WERI-Rb-1 (cell line): ENCODE measurements around the gene LHPP.

ENCODE experiments used
- DNase-seq: peaks from one replicate; pipeline ENCODE4 v3.0.0-alpha.2; 2020
- H3K27ac ChIP-seq: fragments of 250-450 bp; sonication (Bioruptor Pico); 2 replicates; pipeline ENCODE4 v1.5.1; 2020; ENCODE audit warnings: mild to moderate bottlenecking, moderate library complexity
- H3K27me3 ChIP-seq: fragments of 250-450 bp; sonication (Bioruptor Pico); 2 replicates; pipeline ENCODE4 v1.5.1; 2021; ENCODE audit warnings: mild to moderate bottlenecking, low read depth, moderate library complexity; ENCODE audit not compliant: insufficient read depth, severe bottlenecking
- H3K36me3 ChIP-seq: fragments of 250-450 bp; sonication (Bioruptor Pico); 2 replicates; pipeline ENCODE4 v1.5.1; 2020; ENCODE audit warnings: mild to moderate bottlenecking, moderate library complexity
- H3K4me3 ChIP-seq: 2 replicates; pipeline ENCODE4 v1.5.1; 2011; ENCODE audit warnings: low read depth, mild to moderate bottlenecking, control low read depth, low read length
- H3K9me3 ChIP-seq: fragments of 250-450 bp; sonication (Bioruptor Pico); 2 replicates; pipeline ENCODE4 v1.5.1; 2021; ENCODE audit warnings: mild to moderate bottlenecking, moderate library complexity; ENCODE audit not compliant: severe bottlenecking
- CTCF ChIP-seq: IDR thresholded peaks from 2 replicates; pipeline ENCODE4 v1.5.1; 2011; ENCODE audit warnings: low read depth, mild to moderate bottlenecking, control low read depth, inconsistent platforms, low read length

Gene LHPP

GRCh38 chr10:124632064-124632531 is 170.5 kb downstream of the LHPP start:
- H3K9me3 ChIP-seq: no peaks in the 10 kb centered on the region
- H3K27me3 ChIP-seq: no peaks in the 10 kb centered on the region
- H3K36me3 ChIP-seq: peaks cover 5% of the 10 kb centered on the region
- peak; percentile 84 for TF ChIP-seq CTCF
- H3K4me3 ChIP-seq: no peak overlapping the region
- DNase-seq: peak; percentile 74
- peak overlapping the region; percentile 50 for H3K27ac ChIP-seq

DNA sequence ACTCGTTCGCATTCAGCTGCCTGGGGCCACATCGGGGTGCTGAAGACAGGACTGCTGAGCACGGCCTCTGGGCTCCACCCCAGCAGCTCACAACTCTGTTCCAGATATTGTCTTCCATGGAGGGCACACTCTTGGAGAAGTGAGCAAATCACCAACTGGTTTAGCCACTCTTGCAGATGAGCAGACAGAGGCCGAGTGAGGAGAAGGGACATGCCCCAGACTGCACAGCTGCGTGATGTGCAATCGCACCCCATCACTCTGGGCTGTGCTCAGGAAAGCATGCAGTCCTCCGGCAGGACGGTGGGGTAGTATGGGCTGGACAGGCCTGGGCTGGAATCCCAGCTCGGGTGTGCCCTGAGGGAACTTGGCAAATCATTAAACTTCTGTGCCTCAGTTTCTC is 170.9 kb downstream of the LHPP start:
- H3K9me3 ChIP-seq: no peaks in the 10 kb centered on the region
- no peak overlapping the region for H3K4me3 ChIP-seq
- no peak for TF ChIP-seq CTCF
- DNase-seq: no peak
- no peaks in the 10 kb centered on the region for H3K27me3 ChIP-seq
- peaks cover 5% of the 10 kb centered on the region for H3K36me3 ChIP-seq
- peak overlapping the region; percentile 50 for H3K27ac ChIP-seq

DNA sequence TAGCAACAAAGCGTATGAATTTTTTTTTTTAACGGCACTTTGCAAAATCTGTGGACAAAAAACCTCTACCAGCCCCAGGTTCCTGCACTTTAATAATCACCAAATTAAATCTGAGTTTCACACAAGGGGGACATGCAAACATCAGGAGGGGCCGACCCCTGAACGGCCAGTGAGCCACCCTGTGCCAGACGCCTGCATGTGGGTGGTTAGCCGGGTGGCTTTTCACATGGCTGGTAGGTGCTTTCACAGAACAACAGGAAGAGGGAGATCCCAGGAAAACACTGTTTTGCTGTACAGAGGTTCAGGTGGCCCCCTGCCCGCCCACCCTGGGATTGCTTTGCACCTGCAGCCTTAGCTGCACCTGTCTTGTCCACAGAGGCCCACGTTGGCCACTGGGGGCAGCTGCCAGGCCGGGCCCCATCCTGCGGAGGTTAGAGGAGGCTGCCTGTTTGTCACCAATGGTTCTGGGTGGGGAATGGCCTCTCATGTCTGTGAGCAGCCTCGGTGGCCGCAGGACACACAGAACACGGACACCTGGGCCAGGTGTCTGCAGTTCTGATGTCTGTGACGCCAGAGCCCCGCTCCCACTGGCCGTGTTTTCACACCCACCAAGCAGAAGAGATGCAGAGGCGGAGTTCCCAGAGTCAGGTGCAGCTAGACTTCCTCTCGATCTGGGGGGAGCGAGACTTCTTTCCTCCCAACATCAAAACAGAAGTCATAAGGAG is 174.8 kb downstream of the LHPP start:
- Histone ChIP-seq H3K9me3 (no peaks in the 10 kb centered on the region), H3K4me3 (no peak overlapping the region), H3K27me3 (no peaks in the 10 kb centered on the region), H3K36me3 (peaks cover 8% of the 10 kb centered on the region), H3K27ac (no peak overlapping the region)
- TF ChIP-seq CTCF: peak; percentile 38
- DNase-seq: no peak

DNA sequence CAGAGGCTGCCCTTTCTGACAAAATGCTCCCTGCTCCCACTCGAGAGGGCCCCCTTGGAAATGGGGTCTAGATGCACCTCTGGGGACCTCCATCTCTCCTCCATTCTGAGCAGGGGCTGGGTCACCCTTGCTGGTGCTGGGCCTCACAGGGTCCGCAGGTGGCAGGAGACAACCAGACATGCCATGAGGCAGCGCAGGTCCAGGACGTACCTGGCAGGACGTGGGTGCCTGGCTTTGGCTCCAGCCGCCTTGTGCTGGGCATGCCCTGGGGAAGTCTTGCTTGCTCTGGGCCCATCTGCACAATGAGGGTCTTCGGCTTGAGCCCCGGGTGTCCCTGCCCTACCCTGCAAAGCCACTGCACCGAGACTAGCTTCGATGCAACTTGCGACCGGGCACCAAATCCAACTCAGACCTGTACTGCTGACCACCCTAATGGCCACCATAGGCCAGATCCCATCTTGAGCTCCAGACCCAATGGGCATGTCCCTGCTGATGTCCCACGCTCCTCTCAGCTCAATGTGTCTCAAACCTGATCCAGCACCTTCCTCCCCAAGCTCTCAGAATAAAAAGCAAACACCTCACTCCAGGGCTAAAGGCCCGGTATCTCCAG is 175.6 kb downstream of the LHPP start:
- Histone ChIP-seq H3K27me3 (no peaks in the 10 kb centered on the region), H3K27ac (no peak overlapping the region), H3K9me3 (no peaks in the 10 kb centered on the region), H3K4me3 (no peak overlapping the region), H3K36me3 (peaks cover 8% of the 10 kb centered on the region)
- TF ChIP-seq CTCF: no peak
- no peak for DNase-seq

DNA sequence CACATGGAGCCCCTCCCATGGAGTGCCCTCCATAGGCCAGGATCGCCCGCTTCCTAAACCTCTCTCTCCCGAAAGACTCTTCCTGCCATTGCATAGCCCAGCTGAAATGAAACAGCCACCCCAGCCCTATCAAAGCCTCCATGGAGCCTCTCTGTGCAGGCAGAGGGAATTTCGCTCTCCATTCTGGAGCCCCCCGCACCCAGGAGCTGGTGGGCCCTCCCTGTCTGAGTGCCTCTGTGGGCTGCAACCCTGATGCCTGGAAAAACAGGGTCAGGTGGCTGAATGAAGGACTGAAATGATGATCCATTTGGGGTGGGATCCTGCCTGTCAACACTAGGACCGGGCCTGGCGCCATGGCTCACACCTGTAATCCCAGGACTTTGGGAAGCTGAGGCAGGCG is 176.1 kb downstream of the LHPP start:
- no peaks in the 10 kb centered on the region for H3K27me3 ChIP-seq
- H3K27ac ChIP-seq: no peak overlapping the region
- H3K9me3 ChIP-seq: no peaks in the 10 kb centered on the region
- H3K4me3 ChIP-seq: no peak overlapping the region
- TF ChIP-seq CTCF: no peak
- H3K36me3 ChIP-seq: peaks cover 8% of the 10 kb centered on the region
- no peak for DNase-seq

GRCh38 chr10:124639206-124639605 is 177.6 kb downstream of the LHPP start:
- Histone ChIP-seq H3K36me3 (peaks cover 7% of the 10 kb centered on the region), H3K27ac (no peak overlapping the region), H3K27me3 (no peaks in the 10 kb centered on the region), H3K9me3 (no peaks in the 10 kb centered on the region), H3K4me3 (no peak overlapping the region)
- DNase-seq: no peak
- TF ChIP-seq CTCF: no peak
